ENCODE measurements around the gene GFAP.

Gene GFAP

GRCh38 chr17:44909681-44910144 is 5.6 kb downstream of the GFAP start:
- ChIA-PET POLR2A (interaction anchor here (0.6 to 1.0 kb wide), 4 partner anchors 9 to 202 kb away, joined by 3 read pairs; no protein-coding TSS in a partner anchor), CTCF (interaction anchor here (0.9 to 5.8 kb wide), 9 partner anchors 9 to 186 kb away, joined by 3 to 47 read pairs (median 5); partner anchors contain the start of gene EFTUD2)
- Histone ChIP-seq H3K9me3 (ENCODE audit: control insufficient read depth, insufficient read depth, low read depth, low read length) (no peaks in the 10 kb centered on the region), H3K36me3 (ENCODE audit: control insufficient read depth in 2 of 2, insufficient read depth in 1 of 2, low read length in 2 of 2) (no peaks in the 10 kb centered on the region), H3K27ac (ENCODE audit: extremely low read depth, low read depth, low read length) (no peak overlapping the region), H3K4me3 (ENCODE audit: low read depth, low read length) (no peak overlapping the region), H3K4me1 (ENCODE audit: control insufficient read depth, insufficient read depth, low read length) (no peaks in the 10 kb centered on the region; the same call in 1 of the 2 replicates)
- TF ChIP-seq MYNN (tag by site-specific recombination; IDR thresholded peaks at IDR 0.05; ENCODE audit: borderline replicate concordance), result no peak
- TF ChIP-seq ZNF138 (tag by site-specific recombination; IDR thresholded peaks at IDR 0.05; ENCODE audit: borderline replicate concordance), result no peak
- TF ChIP-seq, protein P1, sequence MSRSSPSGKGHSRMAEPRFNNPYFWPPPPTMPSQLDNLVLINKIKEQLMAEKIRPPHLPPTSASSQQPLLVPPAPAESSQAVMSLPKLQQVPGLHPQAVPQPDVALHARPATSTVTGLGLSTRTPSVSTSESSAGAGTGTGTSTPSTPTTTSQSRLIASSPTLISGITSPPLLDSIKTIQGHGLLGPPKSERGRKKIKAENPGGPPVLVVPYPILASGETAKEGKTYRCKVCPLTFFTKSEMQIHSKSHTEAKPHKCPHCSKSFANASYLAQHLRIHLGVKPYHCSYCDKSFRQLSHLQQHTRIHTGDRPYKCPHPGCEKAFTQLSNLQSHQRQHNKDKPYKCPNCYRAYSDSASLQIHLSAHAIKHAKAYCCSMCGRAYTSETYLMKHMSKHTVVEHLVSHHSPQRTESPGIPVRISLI (tag by site-specific recombination; IDR thresholded peaks at IDR 0.05), result no peak
- TF ChIP-seq ZNF132 (tag by site-specific recombination; IDR thresholded peaks at IDR 0.05; ENCODE audit: borderline replicate concordance), result no peak
- no peak for TF ChIP-seq ZNF544 (tag by site-specific recombination; IDR thresholded peaks at IDR 0.05)
- no peak for TF ChIP-seq ZBTB7A (tag by site-specific recombination; IDR thresholded peaks at IDR 0.05; ENCODE audit: low read depth)
- TF ChIP-seq ZNF624 (tag by site-specific recombination; IDR thresholded peaks at IDR 0.05), result no peak
- no peak for TF ChIP-seq ZNF223 (tag by site-specific recombination; IDR thresholded peaks at IDR 0.05)
- TF ChIP-seq, protein P2, sequence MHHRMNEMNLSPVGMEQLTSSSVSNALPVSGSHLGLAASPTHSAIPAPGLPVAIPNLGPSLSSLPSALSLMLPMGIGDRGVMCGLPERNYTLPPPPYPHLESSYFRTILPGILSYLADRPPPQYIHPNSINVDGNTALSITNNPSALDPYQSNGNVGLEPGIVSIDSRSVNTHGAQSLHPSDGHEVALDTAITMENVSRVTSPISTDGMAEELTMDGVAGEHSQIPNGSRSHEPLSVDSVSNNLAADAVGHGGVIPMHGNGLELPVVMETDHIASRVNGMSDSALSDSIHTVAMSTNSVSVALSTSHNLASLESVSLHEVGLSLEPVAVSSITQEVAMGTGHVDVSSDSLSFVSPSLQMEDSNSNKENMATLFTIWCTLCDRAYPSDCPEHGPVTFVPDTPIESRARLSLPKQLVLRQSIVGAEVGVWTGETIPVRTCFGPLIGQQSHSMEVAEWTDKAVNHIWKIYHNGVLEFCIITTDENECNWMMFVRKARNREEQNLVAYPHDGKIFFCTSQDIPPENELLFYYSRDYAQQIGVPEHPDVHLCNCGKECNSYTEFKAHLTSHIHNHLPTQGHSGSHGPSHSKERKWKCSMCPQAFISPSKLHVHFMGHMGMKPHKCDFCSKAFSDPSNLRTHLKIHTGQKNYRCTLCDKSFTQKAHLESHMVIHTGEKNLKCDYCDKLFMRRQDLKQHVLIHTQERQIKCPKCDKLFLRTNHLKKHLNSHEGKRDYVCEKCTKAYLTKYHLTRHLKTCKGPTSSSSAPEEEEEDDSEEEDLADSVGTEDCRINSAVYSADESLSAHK (tag by site-specific recombination; IDR thresholded peaks at IDR 0.05), result no peak
- no peak for TF ChIP-seq ZNF324 (tag by site-specific recombination; IDR thresholded peaks at IDR 0.05)
- TF ChIP-seq KLF9 (tag by site-specific recombination; IDR thresholded peaks at IDR 0.05; ENCODE audit: low read depth), result no peak
- no peak for TF ChIP-seq ZNF24 (tag by site-specific recombination; IDR thresholded peaks at IDR 0.05)
- no peak for TF ChIP-seq BCL11B (tag by site-specific recombination; IDR thresholded peaks at IDR 0.05; ENCODE audit: low read depth)
- no peak for TF ChIP-seq ZNF521 (tag by site-specific recombination; IDR thresholded peaks at IDR 0.05)
- TF ChIP-seq ZNF174 (tag by site-specific recombination; IDR thresholded peaks at IDR 0.05), result no peak
- no peak for TF ChIP-seq ZNF529 (tag by site-specific recombination; IDR thresholded peaks at IDR 0.05; ENCODE audit: insufficient replicate concordance)
- no peak for TF ChIP-seq ZBTB20 (tag by site-specific recombination; IDR thresholded peaks at IDR 0.05)
- TF ChIP-seq ZNF621 (tag by site-specific recombination; IDR thresholded peaks at IDR 0.05), result no peak
- TF ChIP-seq ZNF785 (tag by site-specific recombination; IDR thresholded peaks at IDR 0.05), result no peak
- TF ChIP-seq ZNF175 (tag by site-specific recombination; IDR thresholded peaks at IDR 0.05), result no peak

DNA sequence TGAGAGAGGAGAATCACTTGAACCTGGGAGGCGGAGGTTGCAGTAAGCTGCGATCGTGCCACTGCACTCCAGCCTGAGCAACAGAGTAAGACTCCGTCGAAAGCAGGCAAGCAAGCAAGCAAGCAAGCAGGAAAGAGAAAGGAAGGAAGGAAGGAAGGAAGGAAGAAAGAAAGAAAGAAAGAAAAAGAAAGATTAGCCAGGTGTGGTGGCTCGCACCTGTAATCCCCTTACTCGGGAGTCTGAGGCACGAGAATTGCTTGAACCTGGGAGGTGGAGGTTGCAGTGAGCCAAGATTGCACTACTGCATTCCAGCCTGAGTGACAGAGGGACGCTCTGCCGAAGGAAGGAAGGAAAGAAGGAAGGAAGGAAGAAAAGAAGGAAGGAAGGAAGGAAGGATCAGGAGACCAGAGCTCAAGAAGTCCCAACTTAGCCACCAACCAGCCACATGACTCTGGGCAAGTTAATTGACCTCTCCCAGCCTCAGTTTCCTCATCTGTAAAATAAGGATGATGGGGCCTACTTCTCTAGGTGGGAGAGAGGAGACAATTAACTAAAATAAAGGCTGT is 6.5 kb downstream of the GFAP start:
- POLR2A ChIA-PET, result interaction anchor here (0.6 to 1.0 kb wide), 2 partner anchors 158 to 203 kb away, joined by 3 read pairs; no protein-coding TSS in a partner anchor

More for the DNA sequence above, 6.5 kb downstream of the GFAP start:
- CTCF ChIA-PET, result interaction anchor here (1.2 to 5.8 kb wide), 4 partner anchors 8 to 133 kb away, joined by 3 to 47 read pairs (median 29); partner anchors contain the start of gene EFTUD2
- Histone ChIP-seq H3K36me3 (ENCODE audit: control insufficient read depth in 2 of 2, insufficient read depth in 1 of 2, low read length in 2 of 2) (peaks cover 0 to 4% of the 10 kb centered on the region in 2 experiments; a peak in 1 of 3 replicates), H3K9me3 (ENCODE audit: control insufficient read depth, insufficient read depth, low read depth, low read length) (no peaks in the 10 kb centered on the region), H3K4me1 (ENCODE audit: control insufficient read depth, insufficient read depth, low read length) (no peaks in the 10 kb centered on the region), H3K27ac (ENCODE audit: extremely low read depth, low read depth, low read length) (no peak overlapping the region), H3K4me3 (ENCODE audit: low read depth, low read length) (no peak overlapping the region)
- TF ChIP-seq ZNF664 (tag by site-specific recombination; IDR thresholded peaks at IDR 0.05) (no peak), ZNF830 (tag by site-specific recombination; IDR thresholded peaks at IDR 0.05; ENCODE audit: low read depth) (no peak), ZNF155 (tag by site-specific recombination; IDR thresholded peaks at IDR 0.05) (no peak), ZNF600 (tag by site-specific recombination; IDR thresholded peaks at IDR 0.05) (peak; percentile 70), ZNF366 (tag by site-specific recombination; conservative IDR thresholded peaks at IDR 0.05) (peak; percentile 95)

All from HEK293 (cell line).